SKM-1 treated with dmso at 0.1 percent for 144 hours (cell line): ENCODE data around the gene GAP43.

Experiments used
- DNase-seq: peaks from one replicate; lab custom pipeline; 2025; ENCODE audit not compliant: unreplicated experiment; lab: John Stamatoyannopoulos, UW

Gene GAP43

DNA sequence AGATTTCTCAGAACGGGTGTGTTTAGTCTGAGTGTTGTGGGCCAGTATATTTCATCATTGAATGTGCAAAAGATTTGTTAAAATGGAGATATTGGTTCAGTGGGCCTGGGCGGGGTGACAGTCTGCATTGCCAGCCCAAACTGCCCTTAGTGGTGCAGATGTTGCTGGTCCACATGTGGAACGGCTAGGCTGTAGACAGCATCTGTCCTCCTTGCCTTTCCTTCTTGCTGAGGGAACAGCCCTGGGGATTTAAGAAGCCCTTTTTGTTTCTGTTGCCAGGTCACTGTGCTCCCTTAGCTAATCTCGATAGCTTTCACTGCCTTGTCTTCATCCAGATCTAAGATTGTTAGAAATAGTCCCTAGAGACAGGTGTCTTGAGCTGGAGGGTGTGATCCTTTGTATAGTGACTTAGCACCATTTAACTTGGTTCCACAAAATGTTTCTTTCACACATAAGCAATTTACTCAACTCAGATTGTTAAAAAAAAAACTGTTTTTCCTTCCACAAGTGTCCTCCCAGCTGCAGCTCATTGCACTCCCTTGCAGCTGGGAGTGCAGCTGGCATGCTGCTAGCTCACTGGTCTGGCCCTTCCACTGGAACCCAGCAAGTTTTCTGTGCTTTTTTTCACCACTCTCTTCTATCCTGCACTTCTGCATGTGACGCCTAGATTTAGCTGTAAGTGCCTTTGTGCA is 37.5 kb downstream of the GAP43 start:
- no peak for DNase-seq

DNA sequence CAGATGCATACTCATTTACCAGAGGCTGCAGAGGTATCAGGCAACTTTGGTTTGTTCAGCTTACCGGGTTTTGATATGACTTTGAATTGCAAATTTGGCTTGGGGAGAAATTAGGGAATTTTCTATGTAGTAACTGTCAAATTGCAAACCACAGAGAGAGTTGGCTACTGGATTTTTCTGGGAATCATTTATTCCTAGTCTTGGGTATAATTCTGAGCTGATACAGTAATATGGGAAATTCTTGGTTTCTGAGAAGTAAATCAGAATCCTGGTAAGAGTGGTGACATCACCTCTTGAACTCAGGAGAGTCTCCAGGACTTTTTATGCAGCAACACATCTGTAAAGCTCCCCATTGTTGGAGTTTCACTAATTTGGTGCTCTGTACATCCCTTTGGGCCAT is 39.0 kb downstream of the GAP43 start:
- DNase-seq, result no peak

DNA sequence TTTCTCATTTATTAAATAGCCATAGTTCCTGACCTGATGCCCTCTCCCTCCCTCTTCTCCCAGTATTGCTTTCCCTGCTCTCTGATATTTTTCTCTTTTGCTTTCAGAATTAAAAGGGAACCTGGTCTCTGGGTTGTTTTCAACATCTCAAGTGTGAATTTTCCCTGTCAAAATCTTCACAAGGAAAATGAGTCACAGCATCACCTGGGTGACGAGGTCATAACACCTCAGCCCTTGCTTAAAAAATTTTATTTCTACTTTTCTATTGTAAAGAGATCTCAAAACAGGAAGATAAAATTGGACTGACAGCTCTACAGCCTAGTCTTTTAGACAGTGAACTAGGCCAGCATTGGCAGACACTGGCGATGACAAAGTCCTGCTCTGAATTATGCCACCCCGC is 40.1 kb downstream of the GAP43 start:
- DNase-seq, result no peak

GRCh38 chr3:115666081-115666480 is 42.8 kb downstream of the GAP43 start:
- DNase-seq, result no peak

GRCh38 chr3:115666920-115667737 is 43.8 kb downstream of the GAP43 start:
- no peak for DNase-seq

DNA sequence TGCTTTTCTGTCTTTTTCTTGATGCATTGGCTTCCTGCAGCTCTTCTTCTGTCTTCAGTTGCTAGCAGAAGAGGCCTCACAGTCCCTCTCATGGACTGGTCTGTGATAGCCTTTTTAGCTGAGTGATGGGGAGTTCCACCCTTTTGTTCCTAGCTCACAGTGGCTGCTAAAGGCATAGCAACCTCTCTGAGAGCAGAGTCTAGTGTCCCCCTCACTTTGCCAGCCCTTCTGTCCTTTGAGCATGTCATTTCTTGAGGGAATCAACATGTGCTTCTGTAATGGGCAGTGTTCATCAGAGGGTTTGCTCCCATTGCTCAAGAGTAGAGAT is 44.4 kb downstream of the GAP43 start:
- DNase-seq, result no peak

DNA sequence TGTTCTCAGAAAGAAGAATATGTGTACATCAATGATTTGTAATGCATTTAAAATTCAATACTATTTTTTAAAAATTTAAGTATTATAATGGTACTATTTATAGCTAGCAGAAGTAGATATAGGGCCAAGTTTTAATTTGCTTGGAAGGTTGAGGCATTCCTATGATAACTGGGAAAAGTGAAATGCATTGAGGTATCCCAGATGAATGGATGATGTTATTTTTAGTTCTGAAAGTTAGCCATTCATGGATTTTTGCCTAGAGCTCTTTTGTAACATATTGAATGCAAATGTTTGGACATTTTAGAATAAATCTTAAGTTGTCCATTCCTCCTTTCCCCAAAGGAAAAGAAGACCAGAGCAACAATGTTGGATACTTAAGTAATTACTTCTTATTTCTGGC is 47.6 kb downstream of the GAP43 start:
- no peak for DNase-seq

- no peak for DNase-seq
Observed at GRCh38 chr3:115671761-115672455, 48.6 kb downstream of the GAP43 start.

DNA sequence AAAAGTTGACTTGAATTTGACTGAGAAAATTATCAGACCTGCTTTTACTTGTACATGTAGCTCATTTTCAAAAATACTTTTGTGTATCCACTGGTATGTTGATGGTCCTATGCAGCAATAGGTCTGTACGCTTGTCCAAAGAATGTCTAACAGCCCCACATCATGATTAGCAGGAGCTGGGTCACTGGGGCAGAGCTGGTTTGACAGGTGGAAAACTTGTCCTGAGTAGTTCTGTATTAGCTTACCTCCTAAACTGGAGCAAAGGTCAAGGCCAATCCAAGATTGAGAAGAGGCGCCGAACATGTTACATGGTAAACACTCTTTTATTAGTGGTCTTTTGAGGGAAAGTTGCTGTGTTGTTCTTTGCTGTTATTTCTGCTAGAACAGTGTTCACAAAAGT is 50.6 kb downstream of the GAP43 start:
- DNase-seq, result no peak

GRCh38 chr3:115676336-115676735 is 53.0 kb downstream of the GAP43 start:
- DNase-seq, result no peak

DNA sequence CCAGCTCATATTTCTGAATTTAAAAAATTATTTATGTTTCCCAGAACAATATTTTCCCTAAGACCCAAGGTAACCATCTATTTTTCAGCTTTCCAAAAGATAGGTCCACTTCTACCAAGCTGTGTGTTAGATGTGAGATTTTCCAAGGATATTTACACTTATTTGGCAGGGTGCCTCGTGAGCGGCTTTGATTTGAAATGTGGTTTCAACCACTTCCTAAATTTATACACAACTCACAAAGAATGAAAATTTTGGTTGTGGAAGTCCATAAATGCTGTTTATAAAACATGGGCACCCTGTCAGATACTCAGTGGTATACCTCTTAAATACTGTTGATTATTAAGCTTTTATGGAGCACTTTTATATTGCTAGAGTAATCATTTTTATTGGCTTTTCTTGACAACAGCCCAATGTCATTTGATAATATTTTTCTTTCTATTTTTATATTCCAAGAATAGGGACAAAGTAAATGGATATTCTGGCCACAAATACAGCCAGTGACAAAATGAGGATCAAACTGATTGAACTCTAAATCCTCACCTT is 57.6 kb downstream of the GAP43 start:
- DNase-seq, result no peak

DNA sequence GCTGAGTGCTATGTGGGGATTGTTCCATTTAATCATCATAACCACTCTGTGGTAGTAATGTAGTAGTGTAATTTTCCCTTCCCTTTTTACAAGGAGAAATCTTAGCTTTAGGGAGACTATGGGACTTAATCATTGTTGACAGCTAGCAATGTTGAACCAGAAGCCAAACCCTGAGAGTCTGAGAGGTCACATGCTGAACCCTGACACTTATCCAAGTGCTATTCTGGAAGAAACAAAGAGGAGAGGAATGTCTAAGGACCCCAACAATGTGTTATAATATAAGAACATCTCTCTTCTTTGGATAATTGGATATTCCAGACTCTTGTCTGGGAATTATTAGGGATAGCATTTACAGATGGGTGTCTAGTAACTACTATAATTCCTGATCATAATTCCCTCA is 58.4 kb downstream of the GAP43 start:
- no peak for DNase-seq

DNA sequence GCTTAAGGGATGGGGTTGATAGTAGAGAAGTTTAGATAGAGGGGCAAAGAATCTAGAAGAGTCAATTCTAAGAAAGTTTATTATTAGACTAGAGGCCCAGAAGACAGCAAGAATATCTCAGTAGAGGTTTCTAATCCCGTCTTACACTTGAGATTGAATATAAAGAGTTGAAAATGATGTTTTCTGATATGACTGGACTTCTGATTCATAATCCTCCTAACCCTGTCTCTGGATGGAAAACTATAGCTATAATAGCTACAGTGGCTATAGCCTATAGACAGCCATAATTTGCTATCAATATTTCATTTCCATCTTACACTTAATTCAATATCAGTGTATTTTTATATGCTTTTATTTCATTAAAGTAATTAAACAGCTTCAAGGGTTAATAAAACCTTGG is 60.0 kb downstream of the GAP43 start:
- DNase-seq, result no peak

- no peak for DNase-seq
Observed at GRCh38 chr3:115683773-115684172, 60.5 kb downstream of the GAP43 start.

GRCh38 chr3:115685097-115685496 is 61.8 kb downstream of the GAP43 start:
- no peak for DNase-seq

GRCh38 chr3:115687721-115688120 is 64.4 kb downstream of the GAP43 start:
- DNase-seq, result no peak

DNA sequence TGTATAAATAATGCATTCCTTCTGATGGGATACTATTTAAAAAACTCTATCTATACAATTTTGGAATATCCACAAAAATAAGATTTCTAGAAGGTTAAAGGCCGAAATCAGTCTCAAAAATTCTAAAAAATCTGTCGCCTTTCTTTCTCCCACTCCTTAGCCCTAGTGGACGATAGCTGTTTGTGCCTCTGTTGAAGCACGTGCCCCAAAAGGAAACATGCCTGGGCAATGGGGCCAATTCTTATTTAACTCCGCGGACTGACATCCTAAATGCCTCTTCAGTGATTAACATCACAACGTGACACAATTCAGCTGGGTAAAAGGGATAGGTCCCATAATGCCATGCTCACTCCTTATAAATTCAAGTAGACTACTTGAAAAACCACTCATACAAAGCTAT is 65.1 kb downstream of the GAP43 start:
- no peak for DNase-seq

- DNase-seq, result no peak
Observed at GRCh38 chr3:115689928-115690327, 66.6 kb downstream of the GAP43 start.

DNA sequence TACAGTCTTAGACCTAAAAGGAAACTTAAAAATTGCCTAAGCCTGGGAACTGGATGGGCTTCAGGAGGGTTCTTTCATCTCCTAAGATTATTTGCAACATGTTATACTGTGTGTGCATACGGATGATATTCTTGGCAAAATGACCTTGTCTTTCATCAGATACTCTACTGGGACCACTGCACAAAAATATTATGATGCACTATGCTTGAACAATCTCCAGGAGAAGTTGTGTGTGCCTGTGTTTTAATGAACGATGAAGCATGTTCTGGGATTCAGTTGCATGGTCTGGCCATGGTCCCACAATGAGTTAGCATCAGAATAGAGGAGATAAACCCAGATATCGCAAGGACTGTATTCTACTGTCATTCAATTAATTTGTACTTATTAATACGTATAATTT is 68.7 kb downstream of the GAP43 start:
- DNase-seq, result no peak

DNA sequence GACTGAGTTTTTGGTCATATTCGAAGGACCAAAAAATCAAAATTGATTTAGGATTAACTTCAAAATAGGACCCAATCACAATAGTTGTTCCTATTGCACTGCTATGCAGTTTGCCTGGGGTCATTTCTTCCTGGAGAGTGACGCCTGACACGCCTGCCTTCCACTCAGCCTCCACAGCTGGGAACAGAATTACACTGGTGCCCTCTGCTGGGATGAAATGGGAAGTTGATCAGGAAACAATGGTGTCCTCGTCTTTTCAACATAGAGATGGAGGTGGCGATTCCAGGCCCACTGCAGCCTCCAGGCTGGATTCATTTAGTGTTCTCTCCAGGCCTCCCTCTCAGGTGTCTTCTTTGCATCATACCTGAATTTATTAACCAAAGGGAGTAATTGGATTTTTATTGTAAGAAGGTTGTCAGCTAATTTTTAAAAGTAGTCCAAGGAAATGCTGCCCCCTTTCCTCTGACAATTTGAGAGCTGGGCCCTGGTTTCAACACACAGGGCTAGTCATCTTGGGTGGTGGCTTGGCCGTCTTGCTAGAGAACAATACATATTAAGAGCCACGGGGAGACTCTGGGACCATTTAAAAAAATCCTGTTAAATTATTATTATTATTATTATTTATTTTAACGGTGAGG is 69.7 kb downstream of the GAP43 start:
- DNase-seq, result peak; percentile 43

GRCh38 chr3:115693868-115694267 is 70.6 kb downstream of the GAP43 start:
- no peak for DNase-seq
